ENCODE measurements around the gene TCERG1L.

GRCh38 chr10:131203456-131204357, 107.8 kb downstream of the TCERG1L start:
- no peak for TF ChIP-seq CTCF (IDR thresholded peaks at IDR 0.05 in 8 of 11, conservative IDR thresholded peaks at IDR 0.05 in 3 of 11)
- no peak for TF ChIP-seq POLR2AphosphoS5 (IDR thresholded peaks at IDR 0.05)
